Activated CD8-positive, alpha-beta memory T cell treated with anti-CD3 and anti-CD28 coated beads, Interleukin-2, amount 50 U/mL, for 1 hour (primary cell): ENCODE results near the gene TSPAN11.
"Not testable (repeated sequence)": the region's sequence is repeated elsewhere in the genome, so short reads cannot be mapped to it uniquely, and the experiment has no call there.

ENCODE experiments used
- DNase-seq: peaks from one replicate; pipeline ENCODE4 v3.0.0-alpha.2; 2020; ENCODE audit errors: extremely low read depth

The TSPAN11 gene

DNA sequence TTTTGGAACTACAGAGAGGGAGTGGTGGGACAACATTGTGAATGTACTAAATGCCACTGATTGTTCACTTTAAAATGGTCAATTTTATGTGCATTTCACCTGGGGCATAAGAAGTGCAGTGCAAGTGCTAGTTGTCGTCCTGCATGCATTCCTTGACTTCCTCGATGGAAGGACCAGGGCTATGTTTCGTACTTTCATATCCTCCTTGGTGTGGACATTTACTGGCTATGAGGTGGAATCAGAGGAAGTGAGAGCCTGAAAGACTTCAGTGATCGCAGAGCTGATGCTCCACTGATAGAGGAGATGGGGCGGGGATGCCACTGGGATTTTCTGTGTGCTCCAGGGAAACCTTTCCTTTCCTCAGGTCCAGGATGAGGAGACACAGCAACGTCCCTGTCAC lies 93.0 kb downstream of the TSPAN11 start:
- no peak for DNase-seq

DNA sequence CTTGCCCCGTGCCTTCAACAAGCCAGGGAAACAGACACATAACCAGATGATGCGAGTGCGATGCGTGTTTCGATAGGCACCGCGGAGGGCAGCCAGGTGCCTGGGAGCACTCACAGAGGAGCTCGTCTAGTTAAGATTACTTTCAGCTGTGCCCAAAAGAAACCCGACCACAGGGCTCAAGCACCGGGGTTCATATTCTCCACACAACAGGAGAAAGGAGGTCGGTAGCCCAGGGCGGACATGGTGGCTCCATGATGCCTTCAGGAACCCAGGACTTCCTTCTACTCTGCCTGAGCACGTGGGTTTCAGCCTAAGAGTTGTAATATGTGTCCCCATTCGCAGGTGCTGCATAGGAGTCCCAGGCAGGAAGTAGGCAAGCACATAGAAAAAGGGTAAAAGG lies 93.4 kb downstream of the TSPAN11 start:
- DNase-seq = no peak

DNA sequence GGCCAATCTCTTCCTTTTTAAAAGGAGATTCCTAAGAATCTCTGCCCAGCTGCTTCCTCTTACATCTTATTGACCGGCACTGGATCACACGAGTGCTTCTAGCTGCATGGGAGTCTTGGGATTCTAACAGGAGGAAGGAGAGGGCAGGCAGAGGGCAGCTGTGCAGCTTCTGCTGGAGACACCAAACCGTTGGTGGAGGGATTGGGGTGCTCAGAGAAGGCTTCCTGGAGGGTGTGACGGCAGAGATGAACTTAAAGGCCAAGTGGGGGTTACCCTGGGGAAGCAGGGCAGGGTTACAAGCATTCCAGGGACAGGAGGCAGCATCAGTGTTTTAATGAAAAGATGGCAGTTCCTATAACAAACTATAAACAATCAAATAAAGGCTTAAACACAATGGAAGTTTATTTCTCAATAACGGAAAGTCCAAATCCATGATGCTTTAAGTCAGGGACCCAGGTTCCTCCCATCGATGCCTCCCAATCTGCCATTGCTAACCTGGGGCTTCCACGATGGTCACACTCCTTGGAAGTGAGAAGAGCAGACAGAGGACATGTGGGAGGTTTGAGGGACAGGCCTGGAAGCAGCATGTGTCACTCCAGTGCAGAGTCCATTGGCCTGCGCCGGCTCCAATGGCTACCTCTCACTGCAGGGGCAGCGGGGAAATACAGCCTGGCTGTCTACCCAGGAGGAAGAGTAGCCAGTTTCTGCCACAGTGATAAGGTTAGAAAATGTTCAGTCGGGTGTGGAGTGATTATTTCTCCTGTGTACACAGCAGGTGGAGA lies 94.0 kb downstream of the TSPAN11 start:
- no peak for DNase-seq

DNA sequence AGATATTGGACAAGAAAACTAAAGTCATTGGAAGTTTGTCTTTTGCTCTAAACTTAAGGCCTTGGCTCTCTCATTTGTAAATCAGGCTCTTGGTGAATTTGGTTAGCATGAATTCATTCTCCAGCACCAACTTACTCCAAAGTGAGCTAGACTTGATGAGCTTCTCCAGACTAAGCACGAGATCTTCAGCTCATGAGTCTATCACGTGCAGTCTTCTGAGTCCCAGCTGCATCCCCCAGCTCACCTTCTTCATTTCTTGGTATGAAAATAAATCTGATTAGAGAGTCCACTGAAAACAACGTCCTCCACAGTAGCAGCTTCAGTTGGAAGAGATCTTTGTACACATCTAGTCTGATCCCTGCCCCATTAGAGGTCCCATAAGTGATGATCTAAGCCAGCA lies 94.6 kb downstream of the TSPAN11 start:
- no peak for DNase-seq

- DNase-seq = no peak
These were observed 95.4 kb downstream of the TSPAN11 start for GRCh38 chr12:31021809-31022494.

GRCh38 chr12:31023271-31023724 lies 96.8 kb downstream of the TSPAN11 start:
- DNase-seq = no peak

DNA sequence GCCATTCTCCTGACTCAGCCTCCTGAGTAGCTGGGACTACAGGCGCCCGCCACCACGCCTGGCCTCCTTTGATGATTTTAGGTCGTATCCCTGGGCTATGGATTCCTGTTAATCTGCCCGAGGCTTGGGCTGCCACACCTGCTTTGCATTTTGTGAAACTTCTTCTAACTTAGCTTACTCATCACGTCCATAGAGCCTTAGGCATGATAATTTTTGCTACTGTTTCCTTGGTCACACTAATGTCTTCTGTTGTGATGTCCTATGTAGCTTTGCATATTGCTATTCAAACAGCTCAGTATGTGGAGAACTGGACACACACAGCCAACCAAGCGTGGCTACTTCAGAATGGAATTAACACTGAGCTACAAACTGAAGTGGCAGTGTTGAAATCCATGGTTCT lies 99.7 kb downstream of the TSPAN11 start:
- DNase-seq = no peak

- DNase-seq = not testable (repeated sequence)
These were observed 100.5 kb downstream of the TSPAN11 start for GRCh38 chr12:31027006-31027405.

DNA sequence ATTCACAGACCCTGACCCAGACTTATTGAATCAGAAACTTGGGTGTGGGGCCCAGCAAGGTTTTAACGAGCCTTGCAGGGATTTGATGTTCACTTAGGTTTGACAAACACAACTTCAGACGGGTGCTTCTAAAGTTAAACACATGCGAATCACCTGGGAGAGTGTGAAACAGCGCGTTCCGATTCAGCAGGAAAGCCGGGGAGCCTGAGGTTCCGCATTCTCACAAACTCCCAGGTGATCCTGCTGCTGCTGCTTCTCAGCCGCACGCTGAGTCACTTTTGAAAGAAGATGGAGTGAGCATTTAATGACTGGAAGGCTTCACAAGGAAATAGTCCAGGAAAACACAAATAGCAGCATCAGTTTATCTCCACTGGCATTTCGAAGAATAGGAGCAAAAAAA lies 102.9 kb downstream of the TSPAN11 start:
- DNase-seq = no peak

DNA sequence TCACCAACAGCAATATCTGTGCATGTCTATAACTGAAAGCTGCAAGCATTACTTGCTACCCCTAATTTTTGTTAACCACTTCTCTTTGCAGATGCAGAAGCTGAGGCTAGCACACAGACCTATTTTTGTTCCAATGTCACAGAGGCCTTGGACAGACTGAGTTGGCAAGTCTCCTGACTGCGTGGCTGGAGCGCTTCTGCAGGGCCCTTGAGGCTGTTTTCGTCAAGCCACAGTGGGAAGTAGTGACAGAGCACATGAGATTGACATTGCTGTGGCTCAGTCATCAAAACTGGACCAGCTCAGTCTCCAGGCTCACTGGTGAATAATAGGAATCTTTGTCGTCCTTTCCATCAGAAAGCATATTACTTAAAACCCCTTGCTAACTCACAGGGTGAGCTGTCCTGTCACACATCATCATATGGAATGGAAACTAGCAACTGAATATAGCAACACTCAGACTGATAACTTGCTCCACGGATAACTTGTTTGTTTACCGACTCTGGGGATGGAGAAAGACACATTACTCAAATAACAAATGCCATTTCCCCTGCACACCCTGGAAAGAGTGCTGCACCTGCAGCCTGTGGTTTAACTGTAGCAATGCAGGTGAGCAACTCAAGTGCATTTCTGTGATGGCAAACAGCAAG lies 103.5 kb downstream of the TSPAN11 start:
- no peak for DNase-seq

- no peak for DNase-seq
These were observed 105.4 kb downstream of the TSPAN11 start for GRCh38 chr12:31031951-31032335.

GRCh38 chr12:31033146-31033545 lies 106.6 kb downstream of the TSPAN11 start:
- no peak for DNase-seq

GRCh38 chr12:31033681-31034080 lies 107.1 kb downstream of the TSPAN11 start:
- no peak for DNase-seq

GRCh38 chr12:31034372-31034771 lies 107.8 kb downstream of the TSPAN11 start:
- DNase-seq = no peak

DNA sequence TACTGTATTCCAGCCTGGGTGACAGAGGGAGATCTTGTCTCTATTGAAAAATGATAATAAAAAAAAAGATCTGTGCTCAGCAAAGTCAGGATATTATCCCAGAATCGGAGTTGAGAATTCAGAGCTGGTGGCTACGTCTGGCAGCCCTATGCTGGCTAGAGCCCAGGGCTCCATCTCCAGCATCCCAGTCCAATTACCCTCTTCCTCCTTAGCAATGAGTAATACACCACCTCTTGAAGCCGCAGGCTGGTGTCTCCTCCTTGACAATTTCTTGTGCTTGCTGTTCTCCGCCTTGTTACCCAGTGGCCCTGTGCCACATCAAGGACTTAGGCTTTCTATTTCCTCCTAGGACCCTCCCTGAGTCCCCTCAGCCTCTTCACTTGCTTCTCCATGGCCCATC lies 108.7 kb downstream of the TSPAN11 start:
- DNase-seq = no peak

DNA sequence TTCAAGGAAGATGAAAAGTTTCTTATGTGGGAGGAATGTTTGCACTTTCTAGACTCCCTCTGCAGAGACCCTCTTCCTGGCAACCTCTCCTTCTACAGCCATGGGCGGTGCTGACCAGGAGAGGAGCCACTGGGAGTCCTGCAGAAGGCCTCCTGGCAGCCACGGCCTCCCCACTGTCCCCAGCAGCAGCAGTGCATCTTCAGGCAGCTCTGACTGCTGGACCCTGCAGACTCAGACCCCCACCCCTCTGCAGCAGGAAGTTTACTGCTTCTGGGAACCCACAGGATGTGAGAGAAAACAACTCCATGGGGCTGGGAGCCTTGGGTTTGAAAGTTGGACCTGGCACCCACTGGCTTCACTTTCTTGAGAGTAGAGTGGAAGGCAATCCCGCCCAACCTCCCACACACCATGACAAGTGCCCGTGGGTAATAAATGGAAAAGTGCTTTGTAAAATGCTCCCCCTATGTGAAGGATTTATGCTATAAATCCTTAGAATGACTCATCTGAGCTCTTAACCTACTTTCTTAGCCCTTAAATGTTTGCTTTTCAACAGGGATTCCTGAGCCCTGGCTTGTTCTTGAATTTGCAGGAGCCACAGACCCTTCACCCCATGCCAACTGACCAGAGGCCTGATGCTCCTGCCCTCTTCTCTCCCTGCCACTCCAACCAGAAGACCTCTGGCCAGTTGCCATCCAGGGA lies 109.6 kb downstream of the TSPAN11 start:
- DNase-seq = no peak

DNA sequence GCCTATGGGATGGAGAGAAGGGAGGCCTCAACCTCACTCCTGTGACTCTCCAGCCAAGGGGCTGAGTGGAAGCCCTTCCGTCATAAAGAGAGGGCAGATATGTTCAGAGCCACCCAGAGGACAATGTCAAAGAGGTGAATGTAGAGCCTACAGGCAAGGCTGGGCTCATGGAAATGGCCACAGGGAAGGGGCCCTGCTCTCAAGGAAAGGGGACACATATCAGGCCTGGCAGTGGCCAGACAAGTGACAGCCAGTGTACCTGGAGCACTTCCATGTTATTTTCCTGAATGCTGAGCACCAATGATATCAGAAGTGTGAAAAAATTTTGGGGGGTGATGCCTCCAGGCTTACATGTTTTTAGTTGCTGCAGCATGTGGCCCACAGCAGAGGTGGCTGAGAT lies 110.5 kb downstream of the TSPAN11 start:
- DNase-seq = no peak

- no peak for DNase-seq
These were observed 111.4 kb downstream of the TSPAN11 start for GRCh38 chr12:31037931-31038330.

DNA sequence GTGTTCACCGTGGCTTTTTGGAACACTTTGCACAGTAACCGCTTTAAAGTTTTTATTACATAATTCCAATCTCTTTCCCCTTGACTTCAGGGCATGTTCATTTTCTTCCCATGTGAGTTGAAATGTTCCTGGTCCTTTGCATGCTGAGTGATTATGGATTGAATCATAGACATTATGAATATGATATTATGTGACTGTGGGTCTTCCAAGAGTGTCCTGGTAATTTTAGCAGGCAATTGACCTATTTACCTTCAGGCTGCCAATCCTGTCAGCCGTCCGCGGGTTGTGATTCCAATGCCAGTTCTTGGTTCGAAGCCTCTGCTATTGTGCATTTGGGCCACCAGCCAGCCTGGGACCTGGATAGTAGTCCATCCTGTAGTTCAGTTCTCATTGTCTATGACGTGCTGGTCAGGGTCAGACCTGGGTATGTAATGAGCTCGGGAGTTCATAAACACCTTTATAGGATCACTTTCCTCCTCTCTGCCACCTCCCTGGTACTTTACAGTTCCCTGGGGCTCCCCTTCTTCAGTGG lies 114.6 kb downstream of the TSPAN11 start:
- DNase-seq = no peak
